Cerebellar nuclear complex (tissue), 1 donor: ENCODE results near the gene RGS13.

Experiments used
- DNase-seq, 2 experiments: peaks; one replicate each; lab custom pipeline; 2025; lab: John Stamatoyannopoulos, UW

The RGS13 gene

GRCh38 chr1:192626366-192627179 is 9.4 kb upstream of the RGS13 start:
- DNase-seq = no peak

- no peak for DNase-seq
Measured at GRCh38 chr1:192627901-192628300, 8.0 kb upstream of the RGS13 start.

GRCh38 chr1:192628396-192629057 is 7.4 kb upstream of the RGS13 start:
- DNase-seq = no peak

- no peak for DNase-seq
Measured at GRCh38 chr1:192629612-192630011, 6.3 kb upstream of the RGS13 start.

GRCh38 chr1:192630521-192631287 is 5.2 kb upstream of the RGS13 start:
- no peak for DNase-seq

GRCh38 chr1:192631749-192632148 is 4.2 kb upstream of the RGS13 start:
- DNase-seq = no peak

- no peak for DNase-seq
Measured at GRCh38 chr1:192632188-192632587, 3.8 kb upstream of the RGS13 start.

- DNase-seq = no peak
Measured at GRCh38 chr1:192632641-192633532, 3.1 kb upstream of the RGS13 start.

GRCh38 chr1:192633533-192634253 is 2.3 kb upstream of the RGS13 start:
- no peak for DNase-seq

- no peak for DNase-seq
Measured at GRCh38 chr1:192635041-192635440, 906 bp upstream of the RGS13 start.

- DNase-seq = no peak
Measured at GRCh38 chr1:192639607-192640368, 3.8 kb downstream of the RGS13 start.

- no peak for DNase-seq
Measured at GRCh38 chr1:192652159-192652558, 16.2 kb downstream of the RGS13 start.

- DNase-seq = no peak
Measured at GRCh38 chr1:192654120-192654519, 18.2 kb downstream of the RGS13 start.

GRCh38 chr1:192654591-192655251 is 18.8 kb downstream of the RGS13 start:
- no peak for DNase-seq

GRCh38 chr1:192657760-192658159 is 21.8 kb downstream of the RGS13 start:
- no peak for DNase-seq

- DNase-seq = no peak
Measured at GRCh38 chr1:192658255-192658654, 22.3 kb downstream of the RGS13 start.

- DNase-seq = no peak
Measured at GRCh38 chr1:192660613-192661012, 24.7 kb downstream of the RGS13 start.

- no peak for DNase-seq
Measured at GRCh38 chr1:192668409-192668983, 32.5 kb downstream of the RGS13 start.

GRCh38 chr1:192669174-192669573 is 33.2 kb downstream of the RGS13 start:
- no peak for DNase-seq
